ELF-1 (cell line): ENCODE data around the gene PGAP3.

Source experiments
- DNase-seq: peaks from one replicate; pipeline ENCODE4 v3.0.0-alpha.2; 2016; ENCODE audit warnings: low read depth, low spot score

Gene PGAP3

GRCh38 chr17:39639566-39640458, 48.0 kb downstream of the PGAP3 start:
- DNase-seq, result peak; percentile 74

GRCh38 chr17:39639043-39639442, 48.8 kb downstream of the PGAP3 start:
- no peak for DNase-seq

DNA sequence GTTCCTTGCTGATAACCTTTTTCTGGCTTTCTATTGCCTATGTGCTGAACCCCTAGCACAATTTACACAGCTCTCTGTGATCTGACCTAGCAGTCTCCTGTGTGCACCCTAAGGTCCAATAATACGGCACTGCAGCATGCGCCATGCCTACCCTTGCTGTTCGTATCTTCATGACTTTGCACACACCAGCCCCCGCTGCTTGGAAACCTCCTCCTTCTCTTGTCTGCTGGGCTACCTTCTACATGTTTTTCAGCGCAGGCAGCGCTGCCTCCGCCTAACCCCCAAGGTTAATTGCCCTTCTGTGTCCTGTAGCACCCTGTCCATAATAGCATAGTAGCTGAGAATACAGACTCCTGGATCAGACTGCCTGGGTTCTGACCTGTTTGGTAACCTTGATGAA, 49.5 kb downstream of the PGAP3 start:
- DNase-seq, result no peak

DNA sequence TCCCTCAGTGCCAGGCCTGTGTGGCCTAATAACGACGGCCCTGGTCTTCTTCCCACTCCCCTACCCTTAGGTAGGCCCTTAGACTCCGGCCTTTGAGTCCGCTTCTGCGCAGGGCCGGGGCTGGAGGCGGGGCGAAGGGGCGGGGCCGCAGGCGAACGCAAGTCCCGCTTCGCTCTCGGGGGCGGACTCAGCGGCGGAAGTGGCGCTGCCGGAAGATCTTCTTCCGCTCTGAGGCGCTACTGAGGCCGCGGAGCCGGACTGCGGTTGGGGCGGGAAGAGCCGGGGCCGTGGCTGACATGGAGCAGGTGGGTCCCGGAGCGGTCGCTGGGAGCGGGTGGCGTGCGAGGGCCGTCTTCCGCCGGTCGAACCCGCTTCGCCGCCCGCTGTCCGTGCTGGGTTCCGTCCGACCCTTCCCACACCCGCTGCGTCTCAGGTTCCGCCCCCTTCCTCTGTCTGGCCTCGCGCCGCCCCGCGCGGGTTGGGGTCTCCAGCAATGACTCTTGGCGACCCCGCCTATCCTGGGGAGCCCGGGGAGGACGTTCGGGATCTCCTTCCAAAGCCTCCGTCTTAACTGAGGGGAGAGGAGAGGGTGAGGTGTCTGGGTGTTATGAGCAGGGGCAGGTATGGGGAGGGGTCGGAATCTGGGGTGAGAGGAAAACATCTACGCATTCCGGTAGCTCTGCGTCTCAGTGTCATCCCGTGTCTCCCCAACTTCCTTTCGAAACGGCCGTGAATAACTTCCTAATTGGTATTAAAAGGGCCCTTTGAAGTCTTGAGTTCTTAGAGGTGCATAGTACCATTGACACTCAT, 50.7 kb downstream of the PGAP3 start, which contains the start of gene STARD3:
Gene STARD3, plus strand, starts transcription at position 218 of the 810 bp plus-strand sequence. CDS start 16,388 bp downstream, outside the sequence.
- peak; percentile 86 for DNase-seq

GRCh38 chr17:39636587-39636926, 51.3 kb downstream of the PGAP3 start:
- DNase-seq, result no peak

- no peak for DNase-seq
Observed at GRCh38 chr17:39635614-39636176, 52.2 kb downstream of the PGAP3 start.

DNA sequence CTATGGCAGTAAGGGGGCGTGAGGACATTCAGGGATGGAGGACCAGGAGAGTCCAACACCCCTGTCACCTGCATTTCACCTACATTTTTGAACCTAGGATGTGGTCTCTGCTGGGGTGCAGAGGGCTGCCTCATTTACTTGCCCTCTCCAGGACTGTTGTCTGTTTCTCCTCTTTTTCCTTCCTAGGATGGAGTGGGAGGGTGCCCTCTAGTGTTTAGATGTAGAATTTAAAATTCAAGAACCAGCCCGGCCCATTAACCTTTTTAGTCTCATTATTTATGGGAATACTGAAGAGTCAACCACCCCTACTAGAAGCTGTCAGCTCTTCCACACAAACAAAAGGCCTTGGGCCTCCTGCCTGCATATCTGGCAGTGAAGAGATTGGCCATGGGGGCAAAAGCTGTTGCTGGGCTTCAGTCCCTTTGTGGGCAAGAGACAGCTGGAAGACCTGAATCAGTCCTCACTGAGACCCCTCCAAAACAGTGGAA, 53.4 kb downstream of the PGAP3 start:
- DNase-seq, result peak; percentile 57

- no peak for DNase-seq
Observed at GRCh38 chr17:39633570-39634183, 54.2 kb downstream of the PGAP3 start.

GRCh38 chr17:39632153-39632941, 55.5 kb downstream of the PGAP3 start:
- no peak for DNase-seq

DNA sequence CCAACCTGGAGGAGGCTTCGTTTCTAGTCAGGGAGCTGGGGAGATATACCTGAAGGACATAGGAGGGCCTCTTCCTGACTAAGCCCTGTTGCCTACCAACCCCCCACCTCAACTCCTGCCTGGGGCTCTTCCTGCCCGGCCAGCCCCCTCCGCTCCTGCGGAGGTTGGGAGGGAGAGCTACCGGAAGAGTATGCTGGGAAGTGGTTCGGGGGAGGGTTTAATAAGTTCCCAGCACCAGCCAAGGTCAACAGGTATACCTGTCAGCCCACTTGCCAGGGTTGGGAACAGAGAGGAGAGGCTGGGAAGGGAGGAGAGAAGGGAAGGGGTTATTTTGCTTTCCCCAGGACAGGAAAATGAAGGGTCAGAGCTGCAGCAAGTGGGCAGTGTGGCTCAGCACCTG, 56.5 kb downstream of the PGAP3 start:
- DNase-seq, result peak; percentile 80

DNA sequence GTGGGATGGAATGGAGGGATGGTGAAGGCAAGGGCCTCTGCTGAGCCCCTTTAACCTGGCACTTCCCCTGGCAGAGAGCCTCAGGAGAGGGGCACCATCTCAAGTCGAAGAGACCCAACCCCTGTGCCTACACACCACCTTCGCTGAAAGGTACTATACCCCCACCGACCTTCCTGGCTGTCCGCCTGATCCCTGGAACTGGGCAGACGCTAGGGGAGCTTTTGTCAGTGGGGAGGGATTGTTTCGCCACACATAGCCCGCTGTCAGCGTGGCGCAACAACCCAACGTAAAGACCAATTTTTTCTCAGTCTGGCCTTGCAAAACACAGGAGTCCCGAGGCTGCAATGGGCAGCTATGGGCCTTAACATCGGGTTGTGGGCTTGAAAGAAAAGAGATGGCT, 58.0 kb downstream of the PGAP3 start:
- no peak for DNase-seq

DNA sequence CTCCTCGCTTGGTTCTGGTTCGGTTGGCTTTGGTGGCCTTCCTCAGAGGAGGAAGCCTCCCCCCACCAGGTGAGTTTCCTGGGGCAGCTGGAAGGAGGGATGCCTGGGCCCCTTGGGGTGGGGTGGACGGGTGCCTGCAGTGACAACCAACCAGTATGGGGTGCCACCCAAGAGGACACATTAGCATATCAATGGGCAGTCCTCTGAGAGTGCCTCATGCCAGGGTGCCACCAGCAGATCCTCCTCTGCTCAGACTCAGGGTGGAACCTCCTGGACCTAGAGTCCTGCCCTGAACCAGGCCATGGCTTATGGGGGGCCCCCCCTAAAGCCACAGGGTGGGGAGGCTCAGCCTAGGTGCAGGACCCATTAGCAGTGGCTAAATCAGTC, 58.4 kb downstream of the PGAP3 start:
- no peak for DNase-seq

GRCh38 chr17:39628655-39629493, 59.0 kb downstream of the PGAP3 start:
- DNase-seq, result no peak

DNA sequence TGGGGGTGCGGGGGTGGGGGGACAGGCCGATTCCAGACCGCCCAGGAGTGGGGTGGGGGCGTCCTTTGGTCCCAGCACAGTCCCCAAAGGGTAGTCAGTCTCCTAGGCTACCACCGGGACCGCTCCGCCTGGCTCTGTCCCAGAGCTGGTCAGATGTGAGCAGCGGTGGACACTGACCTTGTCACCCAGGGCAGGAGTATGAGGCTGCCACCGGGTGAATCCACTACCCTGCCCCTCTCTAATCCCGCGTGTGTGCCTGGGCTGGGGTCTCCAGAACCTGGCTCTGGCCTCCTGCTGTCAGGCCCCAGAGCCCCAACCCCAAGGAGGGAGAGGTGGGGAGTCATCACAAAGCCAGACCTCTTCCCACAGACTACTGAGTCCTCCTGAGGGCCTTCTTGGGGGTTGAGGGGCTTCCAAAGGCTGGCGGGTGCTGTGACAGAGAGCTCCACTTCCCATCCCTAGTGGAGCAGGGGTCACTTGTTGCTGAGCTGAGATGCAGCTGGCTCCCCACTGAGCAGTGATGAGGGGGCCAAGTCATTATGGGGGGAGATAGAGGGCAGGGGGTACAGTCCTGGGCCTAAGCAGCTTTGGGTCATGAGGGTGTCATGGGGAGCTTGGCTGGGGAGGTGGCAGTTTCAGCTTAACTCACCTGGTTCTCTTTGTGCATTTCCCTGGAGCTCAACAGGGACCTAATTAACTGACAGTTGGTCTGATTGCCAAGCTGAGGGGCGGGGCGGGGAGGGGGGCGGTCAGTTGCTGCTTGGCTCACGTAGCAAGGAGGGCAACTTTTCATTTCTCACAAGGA, 59.9 kb downstream of the PGAP3 start:
- no peak for DNase-seq

- DNase-seq, result no peak
Observed at GRCh38 chr17:39627047-39627711, 60.7 kb downstream of the PGAP3 start.

GRCh38 chr17:39626171-39627046, 61.4 kb downstream of the PGAP3 start, which contains the start of gene PPP1R1B:
TSS of gene PPP1R1B (plus strand) at chr17:39626952. CDS start at chr17:39627393, 441 bp downstream.
- DNase-seq, result no peak

DNA sequence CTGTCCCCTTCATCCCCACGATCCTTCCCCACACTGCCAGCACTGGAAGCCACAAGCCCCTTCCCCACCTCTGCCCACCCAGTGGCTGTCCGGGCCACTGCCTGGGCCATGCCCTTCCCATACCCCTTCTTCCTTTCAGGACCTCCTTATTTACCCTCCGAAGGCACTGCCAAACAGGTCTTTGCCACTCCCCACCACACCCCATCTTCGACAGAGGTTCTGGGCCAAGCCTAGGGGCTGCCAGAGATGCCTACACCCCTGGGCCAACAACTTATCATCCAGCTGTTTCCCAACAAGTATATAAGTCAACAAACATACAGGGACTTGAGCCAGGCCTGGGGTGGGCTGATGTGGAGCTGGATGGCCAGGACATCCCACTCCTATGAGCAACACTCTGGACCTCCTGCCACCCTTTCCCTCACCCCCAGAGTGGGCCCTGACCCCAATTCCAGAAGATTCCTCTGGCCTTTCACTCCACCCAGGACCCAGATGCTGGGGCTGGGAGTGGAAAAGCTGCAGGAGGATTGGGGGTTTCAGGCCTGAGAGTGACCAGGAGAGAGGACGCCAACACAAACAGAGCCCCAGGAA, 62.6 kb downstream of the PGAP3 start:
- DNase-seq, result no peak
